Esophagus squamous epithelium (tissue), 5 donors: Measurements from ENCODE around the gene LILRB1. TPM values are rescaled to one million over a fixed set of nuclear protein-coding genes. Genes with fewer than 3 reads are reported as not detected.

Experiments used
- DNase-seq: peaks from one replicate; lab custom pipeline; 2025; lab: John Stamatoyannopoulos, UW
- H3K27ac ChIP-seq, 4 donors: fragments of 200-600 bp; sonication (generic); one replicate each; pipeline ENCODE4 v1.5.1; 2016 to 2019; ENCODE audit warnings: mild to moderate bottlenecking in 1 of 4
- H3K27me3 ChIP-seq, 4 donors: fragments of 200-600 bp; sonication (generic); 1 replicate in 3 of 4; 2 replicates in 1 of 4; pipeline versions ENCODE4 v1.5.1 to v1.6.0; 2017 to 2021; ENCODE audit warnings: antibody characterized with exemption in 1 of 4
- H3K36me3 ChIP-seq, 3 donors: fragments of 200-600 bp; sonication (generic); one replicate each; pipeline ENCODE4 v1.5.1; 2016 to 2019
- H3K4me1 ChIP-seq, 3 donors: fragments of 200-600 bp; sonication (generic); one replicate each; pipeline ENCODE4 v1.5.1; 2017 to 2019
- H3K4me3 ChIP-seq, 4 donors: fragments of 200-600 bp; sonication (generic); 1 replicate in 3 of 4; 2 replicates in 1 of 4; pipeline ENCODE4 v1.5.1; 2016 to 2019; ENCODE audit warnings: mild to moderate bottlenecking in 2 of 4, moderate library complexity in 1 of 4
- H3K9me3 ChIP-seq, 3 donors: fragments of 200-600 bp; sonication (generic); one replicate each; pipeline ENCODE4 v1.5.1; 2016 to 2019
- POLR2A ChIP-seq, 4 donors: fragments of 450-650 bp; IDR thresholded peaks; one replicate each; pipeline ENCODE4 v1.6.1; 2017; ENCODE audit warnings: antibody characterized with exemption in 4 of 4, mild to moderate bottlenecking in 4 of 4, moderate library complexity in 3 of 4
- WGBS, 2 donors: methylation state at CpG; one replicate each; pipeline ENCODE4 v1.1.5; 2018; 5-methylcytosine and 5-hydroxymethylcytosine counted together
- intact Hi-C: fragments of 100-400 bp; cut with DNase I; formaldehyde crosslinking; loops from one replicate; pipeline ENCODE4 v1.15.0; 2022
- total RNA-seq, 4 donors: library from RNA; depleted of rRNA; stranded (reverse); fragments of >200 nt; gene quantifications; one replicate each; pipeline ENCODE4 v1.1.0, GENCODE V29; 2016
- TF ChIP-seq, protein P1 (sequence below), 6 experiments: fragments of 450-650 bp in 4 of 6; fragments of 200-600 bp in 2 of 6; sonication (generic) in 2 of 6; IDR thresholded peaks; one replicate each; pipeline ENCODE4 v1.5.1; 2016 to 2019; ENCODE audit warnings: antibody characterized with exemption in 6 of 6, mild to moderate bottlenecking in 4 of 6, moderate library complexity in 4 of 6
- donor health status: DM: yes; HTN: yes; CAD: no.

The LILRB1 gene
- total RNA-seq, 4 donors from 2014 or later: 0.75 to 2.3 (median 1.5) TPM; not detected in 1

DNA sequence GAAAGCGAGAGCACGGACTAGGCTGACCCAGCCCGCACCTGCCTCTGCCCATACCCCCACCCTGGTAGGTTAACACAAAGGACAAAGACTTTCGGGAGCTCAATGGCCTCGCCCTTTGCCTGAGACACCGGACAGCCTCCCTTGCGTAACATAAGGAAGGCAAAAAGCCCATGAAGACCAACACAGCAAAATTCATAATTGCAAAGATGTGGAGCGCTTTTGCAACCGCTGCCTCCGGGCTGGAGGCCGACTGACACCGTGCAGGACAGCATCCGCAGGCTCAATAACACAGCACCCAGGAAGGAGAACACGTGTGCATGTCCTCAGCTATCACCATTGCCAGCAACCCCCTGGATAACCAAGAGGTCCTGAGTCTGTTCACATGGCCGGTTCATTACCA is 21.5 kb upstream of the LILRB1 start:
- Histone ChIP-seq H3K4me3 (no peak overlapping the region), H3K27me3 (peaks cover 0 to 17% (median 0%) of the 10 kb centered on the region in 4 donors), H3K36me3 (no peaks in the 10 kb centered on the region), H3K9me3 (peaks cover 0 to 16% (median 0%) of the 10 kb centered on the region in 3 donors), H3K27ac (no peak overlapping the region), H3K4me1 (no peaks in the 10 kb centered on the region)
- no peak for DNase-seq
- intact Hi-C loops: no loop called here
- 70 to 93% methylated on average over 2 to 10 of the region's 15 CpGs for whole genome bisulfite sequencing, 2 donors
- TF ChIP-seq, protein P1, sequence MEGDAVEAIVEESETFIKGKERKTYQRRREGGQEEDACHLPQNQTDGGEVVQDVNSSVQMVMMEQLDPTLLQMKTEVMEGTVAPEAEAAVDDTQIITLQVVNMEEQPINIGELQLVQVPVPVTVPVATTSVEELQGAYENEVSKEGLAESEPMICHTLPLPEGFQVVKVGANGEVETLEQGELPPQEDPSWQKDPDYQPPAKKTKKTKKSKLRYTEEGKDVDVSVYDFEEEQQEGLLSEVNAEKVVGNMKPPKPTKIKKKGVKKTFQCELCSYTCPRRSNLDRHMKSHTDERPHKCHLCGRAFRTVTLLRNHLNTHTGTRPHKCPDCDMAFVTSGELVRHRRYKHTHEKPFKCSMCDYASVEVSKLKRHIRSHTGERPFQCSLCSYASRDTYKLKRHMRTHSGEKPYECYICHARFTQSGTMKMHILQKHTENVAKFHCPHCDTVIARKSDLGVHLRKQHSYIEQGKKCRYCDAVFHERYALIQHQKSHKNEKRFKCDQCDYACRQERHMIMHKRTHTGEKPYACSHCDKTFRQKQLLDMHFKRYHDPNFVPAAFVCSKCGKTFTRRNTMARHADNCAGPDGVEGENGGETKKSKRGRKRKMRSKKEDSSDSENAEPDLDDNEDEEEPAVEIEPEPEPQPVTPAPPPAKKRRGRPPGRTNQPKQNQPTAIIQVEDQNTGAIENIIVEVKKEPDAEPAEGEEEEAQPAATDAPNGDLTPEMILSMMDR (IDR thresholded peaks at IDR 0.05): no peak
- no peak for TF ChIP-seq POLR2A (IDR thresholded peaks at IDR 0.05)

DNA sequence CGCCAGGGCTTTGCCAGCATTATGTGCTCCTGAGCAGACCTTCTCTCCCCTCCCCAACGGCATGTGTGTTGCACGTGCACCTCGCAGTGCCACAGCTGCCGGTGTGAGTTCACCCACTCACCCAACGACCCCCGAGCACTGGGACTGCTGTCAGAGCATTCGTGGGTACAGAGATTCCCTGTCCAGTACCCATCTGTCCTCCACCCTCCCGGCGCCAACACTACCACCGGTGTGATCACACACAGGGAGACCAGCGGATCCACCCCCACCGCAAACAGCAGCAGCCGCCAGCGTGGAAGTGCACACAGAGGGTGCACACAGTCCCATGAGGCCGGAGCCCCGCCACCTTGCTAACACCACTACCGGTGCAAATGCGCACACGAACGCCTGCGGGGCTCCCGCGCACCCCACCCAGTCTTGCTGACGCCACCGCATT is 20.9 kb upstream of the LILRB1 start:
- 89 to 100% methylated on average over 7 to 13 of the region's 26 CpGs for WGBS, 2 donors
- Histone ChIP-seq H3K27me3 (peaks cover 0 to 17% (median 0%) of the 10 kb centered on the region in 4 donors), H3K4me1 (no peaks in the 10 kb centered on the region), H3K36me3 (no peaks in the 10 kb centered on the region), H3K4me3 (no peak overlapping the region), H3K9me3 (peaks cover 0 to 16% (median 0%) of the 10 kb centered on the region in 3 donors), H3K27ac (no peak overlapping the region)
- intact Hi-C loops: no loop called here
- TF ChIP-seq, protein P1 (IDR thresholded peaks at IDR 0.05): no peak
- TF ChIP-seq POLR2A (IDR thresholded peaks at IDR 0.05): no peak
- DNase-seq: no peak

DNA sequence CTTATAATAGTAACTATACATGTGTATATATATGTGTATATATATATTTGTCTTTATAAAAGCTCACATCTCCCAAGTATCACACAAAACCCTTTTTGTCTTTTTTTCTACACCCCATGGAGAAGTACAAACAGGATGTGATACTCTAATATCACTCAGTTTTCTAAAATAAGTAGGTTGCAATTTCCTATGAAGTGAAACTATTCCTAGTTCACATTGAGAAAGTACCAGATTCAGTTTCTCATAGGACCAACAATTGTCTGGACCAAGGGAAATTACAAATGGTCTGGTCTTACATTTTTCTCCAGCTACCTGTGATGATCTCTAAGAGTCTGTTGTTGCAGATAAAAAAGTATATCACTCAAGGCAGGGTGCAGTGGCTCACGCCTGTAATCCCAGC is 17.9 kb upstream of the LILRB1 start:
- 75 to 91% methylated on average over 1 of the region's 1 CpG for WGBS, 2 donors
- peaks cover 0 to 16% (median 0%) of the 10 kb centered on the region in 3 donors for H3K9me3 ChIP-seq
- no peak for TF ChIP-seq POLR2A (IDR thresholded peaks at IDR 0.05)
- TF ChIP-seq, protein P1 (IDR thresholded peaks at IDR 0.05): no peak
- H3K27me3 ChIP-seq: peaks cover 0 to 8% (median 0%) of the 10 kb centered on the region in 4 donors
- no peaks in the 10 kb centered on the region for H3K36me3 ChIP-seq
- H3K4me3 ChIP-seq: no peak overlapping the region
- DNase-seq: no peak
- H3K4me1 ChIP-seq: no peaks in the 10 kb centered on the region
- intact Hi-C loops: no loop called here
- H3K27ac ChIP-seq: no peak overlapping the region

DNA sequence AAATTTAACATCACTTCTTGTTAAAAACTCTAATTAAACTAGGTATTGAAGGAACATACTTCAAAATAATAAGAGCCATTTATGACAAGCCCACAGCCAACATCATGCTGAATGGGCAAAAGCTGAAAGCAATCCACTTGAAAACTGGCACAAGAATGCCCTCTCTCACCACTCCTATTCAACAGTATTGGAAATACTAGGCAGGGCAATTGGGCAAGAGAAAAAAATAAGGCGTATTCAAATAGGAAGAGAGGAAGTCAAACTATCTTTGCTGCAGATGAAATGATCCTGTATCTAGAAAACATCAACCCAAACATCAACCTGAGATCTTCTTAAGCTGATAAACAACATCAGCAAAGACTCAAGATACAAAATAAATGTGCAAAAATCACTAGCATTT is 15.6 kb upstream of the LILRB1 start:
- Histone ChIP-seq H3K27me3 (no peaks in the 10 kb centered on the region), H3K4me3 (no peak overlapping the region), H3K4me1 (no peaks in the 10 kb centered on the region), H3K27ac (no peak overlapping the region), H3K36me3 (no peaks in the 10 kb centered on the region), H3K9me3 (peaks cover 0 to 3% (median 0%) of the 10 kb centered on the region in 3 donors)
- no peak for DNase-seq
- TF ChIP-seq, protein P1 (IDR thresholded peaks at IDR 0.05): no peak
- no peak for TF ChIP-seq POLR2A (IDR thresholded peaks at IDR 0.05)
- WGBS, 2 donors: 77 to 82% methylated on average over 1 of the region's 1 CpG
- intact Hi-C loops: no loop called here

DNA sequence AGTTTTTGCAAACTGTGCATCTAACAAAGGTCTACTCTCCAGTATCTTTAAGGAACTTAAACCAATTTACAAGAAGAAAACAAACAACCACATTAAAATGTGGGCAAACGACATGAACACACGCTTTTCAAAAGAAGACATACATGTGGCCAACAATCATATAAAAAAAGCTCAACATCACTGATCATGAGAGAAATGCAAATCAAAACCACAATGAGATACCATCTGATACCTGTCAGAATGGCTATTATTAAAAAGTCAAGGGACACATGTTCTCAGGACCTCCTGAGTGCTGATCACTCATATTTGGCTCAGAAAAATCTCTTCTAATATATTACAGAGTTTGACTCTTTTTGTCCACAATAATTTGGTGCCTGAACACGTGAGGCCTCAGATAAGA is 14.2 kb upstream of the LILRB1 start:
- TF ChIP-seq, protein P1 (IDR thresholded peaks at IDR 0.05): no peak
- no peak for TF ChIP-seq POLR2A (IDR thresholded peaks at IDR 0.05)
- intact Hi-C loops: no loop called here
- 42 to 57% methylated on average over 3 of the region's 3 CpGs for WGBS, 2 donors
- H3K4me3 ChIP-seq: no peak overlapping the region
- DNase-seq: no peak
- no peaks in the 10 kb centered on the region for H3K27me3 ChIP-seq
- H3K27ac ChIP-seq: no peak overlapping the region
- no peaks in the 10 kb centered on the region for H3K4me1 ChIP-seq
- H3K36me3 ChIP-seq: no peaks in the 10 kb centered on the region
- H3K9me3 ChIP-seq: no peaks in the 10 kb centered on the region
